ENCODE data around the gene NTM. TPM values are rescaled to one million over a fixed set of nuclear protein-coding genes. Genes with fewer than 3 reads are reported as not detected.

NTM gene
- total and polyA plus RNA-seq, 9 donors: 0.16 to 8.5 (median 0.55) TPM; not detected in 3

- no peak for TF ChIP-seq EP300 (IDR thresholded peaks at IDR 0.05)
- no peak for TF ChIP-seq CTCF (IDR thresholded peaks at IDR 0.05)
- TF ChIP-seq POLR2A (IDR thresholded peaks at IDR 0.05): no peak
- H3K4me1 ChIP-seq (ENCODE audit: insufficient read depth): no peaks in the 10 kb centered on the region
- no peak for DNase-seq
- no peaks in the 10 kb centered on the region for H3K27me3 ChIP-seq
- no peak overlapping the region for H3K27ac ChIP-seq
- no peaks in the 10 kb centered on the region for H3K36me3 ChIP-seq
- no peaks in the 10 kb centered on the region for H3K9me3 ChIP-seq
- no peak overlapping the region for H3K4me3 ChIP-seq
- intact Hi-C loops (cut with DNase I): no loop called here
- 78 to 81% (median 80%) methylated on average over 4 of the region's 4 CpGs for WGBS, 3 donors
Measured at GRCh38 chr11:131767421-131767820, 397.0 kb downstream of the NTM start.

- no peak for DNase-seq
- H3K27me3 ChIP-seq: no peaks in the 10 kb centered on the region
- no peaks in the 10 kb centered on the region for H3K4me1 ChIP-seq (ENCODE audit: insufficient read depth)
- TF ChIP-seq CTCF (IDR thresholded peaks at IDR 0.05): no peak
- TF ChIP-seq EP300 (IDR thresholded peaks at IDR 0.05): no peak
- TF ChIP-seq POLR2A (IDR thresholded peaks at IDR 0.05): no peak
- no peak overlapping the region for H3K4me3 ChIP-seq
- 76 to 81% (median 78%) methylated on average over 5 of the region's 5 CpGs for WGBS, 3 donors
- no peaks in the 10 kb centered on the region for H3K36me3 ChIP-seq
- no peak overlapping the region for H3K27ac ChIP-seq
- intact Hi-C loops (cut with DNase I): loop anchor here in 1 of 4 donors (10.0 kb wide), 1 partner anchor 614 kb away; no protein-coding TSS in a partner anchor
- no peaks in the 10 kb centered on the region for H3K9me3 ChIP-seq
Measured at GRCh38 chr11:131770801-131771200, 400.4 kb downstream of the NTM start.

- no peaks in the 10 kb centered on the region for H3K4me1 ChIP-seq (ENCODE audit: insufficient read depth)
- H3K27ac ChIP-seq: no peak overlapping the region
- H3K9me3 ChIP-seq: no peaks in the 10 kb centered on the region
- intact Hi-C loops (cut with DNase I): loop anchor here in 1 of 4 donors (10.0 kb wide), 1 partner anchor 613 kb away; no protein-coding TSS in a partner anchor
- H3K36me3 ChIP-seq: no peaks in the 10 kb centered on the region
- WGBS, 3 donors: 73 to 79% (median 78%) methylated on average over 1 of the region's 1 CpG
- no peak for DNase-seq
- H3K4me3 ChIP-seq: no peak overlapping the region
- no peak for TF ChIP-seq POLR2A (IDR thresholded peaks at IDR 0.05)
- no peaks in the 10 kb centered on the region for H3K27me3 ChIP-seq
Measured at GRCh38 chr11:131771471-131771870, 401.1 kb downstream of the NTM start.

DNA sequence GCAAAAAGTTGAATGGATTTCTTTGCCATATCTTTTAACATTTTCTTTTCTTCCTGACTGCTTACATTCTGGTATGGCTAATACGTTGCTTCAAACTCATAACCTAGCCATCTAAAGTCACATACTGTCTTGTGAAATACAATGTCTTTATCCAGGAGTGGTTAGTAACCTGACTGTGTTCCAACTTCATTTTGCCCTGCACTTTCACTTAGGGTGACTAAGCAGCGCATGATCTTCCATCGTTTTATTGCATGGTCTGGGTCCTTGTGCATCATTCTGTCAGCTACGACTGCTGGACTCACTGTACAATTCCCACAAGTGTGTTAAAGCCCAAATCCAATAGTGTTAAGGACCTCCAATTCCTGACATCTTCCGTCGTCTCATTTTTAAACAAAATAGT lies 403.2 kb downstream of the NTM start:
- intact Hi-C loops (cut with DNase I): loop anchor here in 1 of 4 donors (10.0 kb wide), 1 partner anchor 611 kb away; no protein-coding TSS in a partner anchor
- Histone ChIP-seq H3K36me3 (no peaks in the 10 kb centered on the region), H3K4me3 (no peak overlapping the region), H3K27ac (no peak overlapping the region), H3K4me1 (ENCODE audit: insufficient read depth) (no peaks in the 10 kb centered on the region), H3K9me3 (no peaks in the 10 kb centered on the region), H3K27me3 (no peaks in the 10 kb centered on the region)
- 80 to 88% (median 86%) methylated on average over 6 of the region's 6 CpGs for WGBS, 3 donors
- no peak for DNase-seq
- TF ChIP-seq POLR2A (IDR thresholded peaks at IDR 0.05) (no peak), EP300 (IDR thresholded peaks at IDR 0.05) (no peak), CTCF (IDR thresholded peaks at IDR 0.05) (no peak)

DNA sequence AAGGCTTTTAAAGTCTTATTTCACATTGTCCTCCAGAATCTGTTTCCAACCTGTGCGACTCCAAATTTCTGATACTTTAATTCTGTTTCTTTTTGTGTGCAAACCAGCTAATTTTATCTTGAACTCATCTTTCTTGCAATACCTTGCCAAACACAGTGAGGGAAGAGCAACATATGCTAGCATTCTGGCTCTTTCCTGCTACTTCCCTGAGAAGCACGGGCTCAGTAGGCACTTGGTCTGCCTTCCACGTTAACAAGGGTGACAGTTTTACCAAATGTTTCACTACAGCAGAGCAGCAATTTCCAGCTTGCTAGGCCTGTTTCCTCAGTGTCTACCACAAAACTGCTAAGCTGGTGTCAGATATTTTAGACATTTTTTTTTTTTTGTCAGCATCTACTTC lies 405.8 kb downstream of the NTM start:
- H3K4me1 ChIP-seq (ENCODE audit: insufficient read depth): no peaks in the 10 kb centered on the region
- intact Hi-C loops (cut with DNase I): loop anchor here in 1 of 4 donors (10.0 kb wide), 1 partner anchor 609 kb away; no protein-coding TSS in a partner anchor
- H3K36me3 ChIP-seq: no peaks in the 10 kb centered on the region
- DNase-seq: no peak
- TF ChIP-seq EP300 (IDR thresholded peaks at IDR 0.05) (no peak), CTCF (IDR thresholded peaks at IDR 0.05) (no peak), POLR2A (IDR thresholded peaks at IDR 0.05) (no peak)
- no peak overlapping the region for H3K4me3 ChIP-seq
- no peaks in the 10 kb centered on the region for H3K9me3 ChIP-seq
- no peak overlapping the region for H3K27ac ChIP-seq
- 70 to 78% (median 77%) methylated on average over 3 of the region's 3 CpGs for WGBS, 3 donors
- H3K27me3 ChIP-seq: no peaks in the 10 kb centered on the region
